NCI-H2107 treated with DMSO at 0.1 percent for 48 hours (cell line): Measurements from ENCODE around the gene UXS1.

Experiments used
- DNase-seq: peaks from one replicate; lab custom pipeline; 2025; ENCODE audit not compliant: unreplicated experiment; lab: John Stamatoyannopoulos, UW

Gene UXS1

DNA sequence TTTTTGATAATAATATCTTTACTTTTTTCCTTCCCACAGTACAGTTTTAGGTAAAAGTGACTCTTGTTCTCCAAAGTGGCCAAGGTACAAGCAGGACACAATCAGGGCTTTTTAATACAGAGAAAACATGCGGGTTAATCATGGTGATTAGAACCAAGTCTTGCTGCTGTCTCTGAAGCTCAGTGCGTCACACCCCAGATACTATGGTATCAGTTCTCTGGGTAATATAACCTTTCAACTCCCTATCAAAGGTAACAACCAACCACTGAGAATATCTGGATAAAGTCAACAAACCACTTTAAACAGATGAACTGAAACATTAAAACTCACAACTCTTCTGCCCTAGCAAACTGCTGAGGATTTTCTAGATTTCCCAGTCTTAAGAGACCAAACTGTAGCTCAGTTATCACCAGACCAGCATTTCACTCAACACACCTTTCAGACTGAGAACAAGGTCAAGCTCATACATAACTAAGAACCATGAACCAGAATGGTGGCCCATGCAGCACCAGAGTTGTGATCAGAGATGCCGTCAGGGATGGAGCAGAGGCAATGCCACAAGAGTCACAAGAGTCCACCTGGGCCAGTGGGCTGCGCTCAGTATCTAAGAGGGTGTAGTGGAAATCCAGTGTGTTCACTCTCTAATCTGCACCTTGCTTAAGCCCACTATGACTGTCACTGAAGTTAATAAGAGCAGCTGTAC lies 103.0 kb downstream of the UXS1 start:
- no peak for DNase-seq

DNA sequence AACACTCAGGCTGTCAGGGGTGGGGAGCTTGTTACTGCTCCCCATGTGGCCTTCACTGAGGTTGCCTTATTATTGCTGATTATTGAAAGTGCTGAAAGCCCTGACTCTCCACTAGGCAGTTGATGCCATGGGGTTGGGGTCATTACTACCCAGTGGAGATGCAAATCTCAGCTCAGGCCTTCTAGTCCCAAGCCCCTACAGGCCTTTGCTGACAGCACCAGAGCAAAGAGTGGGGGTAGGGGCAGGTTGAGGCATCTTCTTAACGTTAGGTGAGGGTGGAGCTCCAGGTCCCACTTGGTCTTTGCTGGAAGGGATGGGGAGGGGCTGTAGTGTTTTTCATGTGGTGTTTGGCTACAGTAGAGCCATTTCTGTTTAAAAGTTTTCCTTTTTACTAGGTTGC lies 104.5 kb downstream of the UXS1 start:
- no peak for DNase-seq

DNA sequence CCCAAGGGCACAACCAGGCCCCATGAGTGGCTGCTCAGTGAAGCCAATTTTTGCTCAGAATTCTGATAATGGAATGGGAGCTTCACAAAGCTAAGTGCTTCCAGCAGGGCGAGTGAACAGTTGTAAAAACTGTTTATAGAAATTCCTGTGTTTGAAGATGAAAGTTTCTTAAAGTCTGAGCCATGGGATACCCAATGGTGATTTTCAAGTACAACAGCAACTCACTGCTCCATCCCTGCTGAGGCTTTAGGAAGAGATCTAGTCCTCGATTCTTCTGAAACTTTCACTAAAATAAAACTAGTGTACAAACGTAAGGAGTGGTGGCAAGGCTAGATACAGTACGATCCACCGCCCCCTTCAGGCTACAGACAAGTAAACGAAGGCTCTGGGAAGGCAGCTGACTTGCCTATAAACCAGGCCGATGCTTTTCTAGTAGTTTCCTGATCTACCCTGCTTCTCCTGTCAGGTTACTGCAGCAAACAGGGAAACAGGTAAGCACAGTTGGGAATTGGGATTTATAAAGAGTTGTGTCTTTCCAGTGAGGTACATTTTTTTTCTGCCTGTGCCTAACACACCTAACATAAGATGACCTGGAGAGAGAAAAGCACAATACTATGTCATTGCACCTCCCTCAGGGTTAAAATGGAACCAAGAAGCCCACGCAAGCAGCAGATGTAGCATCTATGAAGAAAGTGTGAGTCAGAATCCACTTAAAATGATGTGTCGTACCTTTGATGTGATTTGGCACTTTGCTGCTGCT lies 108.7 kb downstream of the UXS1 start:
- DNase-seq: no peak

DNA sequence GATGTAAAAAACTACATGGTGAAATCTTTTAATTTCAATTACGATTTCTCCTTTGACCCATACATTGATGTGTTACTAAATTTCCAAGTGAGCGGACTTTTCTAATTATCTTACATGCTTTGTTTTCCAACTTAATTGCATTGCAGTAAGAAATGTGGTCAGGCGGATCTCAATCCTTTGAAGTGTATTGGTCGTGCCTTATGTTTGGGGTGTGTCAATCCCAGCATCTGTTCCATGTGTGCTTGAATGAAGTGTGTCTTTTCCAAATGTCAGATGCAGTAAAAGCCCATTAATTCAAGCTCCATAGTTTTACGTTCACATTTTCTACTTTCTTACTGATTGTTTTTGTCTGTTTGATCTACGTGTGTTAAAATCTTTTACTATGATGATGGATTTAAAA lies 113.1 kb downstream of the UXS1 start:
- no peak for DNase-seq

DNA sequence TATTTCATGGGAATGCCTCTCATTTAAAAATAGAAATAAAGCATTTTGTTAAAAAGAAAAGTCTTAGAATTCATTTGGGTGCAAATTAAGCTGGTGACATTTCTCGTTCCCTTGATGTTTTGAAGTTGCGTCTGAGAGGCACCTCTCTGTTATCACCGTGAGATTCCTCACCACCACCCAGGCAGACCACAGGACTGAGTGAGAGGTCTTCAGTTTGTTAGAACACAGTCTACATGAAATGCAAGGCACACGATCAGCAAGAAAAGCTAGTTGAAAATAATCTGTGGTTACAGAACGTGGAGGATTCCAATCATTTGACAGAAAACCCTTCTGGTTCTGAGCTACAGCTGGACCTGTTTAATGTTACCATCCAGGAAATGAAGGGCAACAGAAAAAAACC lies 116.0 kb downstream of the UXS1 start:
- no peak for DNase-seq

DNA sequence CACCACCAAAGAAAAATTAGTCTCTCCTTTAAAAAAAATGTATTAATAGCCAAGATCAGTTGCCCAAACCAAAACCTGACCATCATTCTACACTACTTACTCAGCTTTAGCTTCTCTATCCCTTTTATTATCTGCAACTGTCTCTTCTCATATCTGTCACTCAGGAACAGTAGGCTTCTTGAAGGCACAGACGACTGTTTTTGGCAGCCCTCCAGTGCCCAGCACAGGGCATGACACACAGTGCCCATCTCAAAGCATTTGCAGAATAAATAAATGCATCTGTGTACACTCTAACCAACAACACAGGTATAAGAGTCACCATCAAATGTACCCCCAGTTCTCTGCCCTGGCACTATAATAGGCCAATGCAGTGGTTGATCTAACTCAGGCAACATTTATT lies 117.2 kb downstream of the UXS1 start:
- no peak for DNase-seq

DNA sequence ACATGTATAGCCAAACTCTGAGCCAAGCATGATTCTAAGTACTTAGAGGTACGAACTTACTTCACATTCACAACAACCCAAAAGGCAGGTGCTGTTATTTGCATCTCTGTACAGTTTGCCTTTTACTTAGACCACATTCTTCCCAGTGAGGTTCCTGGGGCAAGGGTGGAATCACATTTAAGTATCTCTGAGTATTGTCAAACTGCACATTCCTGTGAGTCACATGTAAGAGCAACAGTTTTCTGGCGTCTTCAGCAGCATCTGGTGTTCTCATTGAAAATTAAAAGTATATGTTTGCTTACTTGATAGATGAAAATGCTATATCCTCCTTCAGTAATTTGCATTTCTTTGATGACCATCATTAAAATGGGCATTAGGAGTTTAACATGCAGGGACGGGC lies 119.1 kb downstream of the UXS1 start:
- no peak for DNase-seq

DNA sequence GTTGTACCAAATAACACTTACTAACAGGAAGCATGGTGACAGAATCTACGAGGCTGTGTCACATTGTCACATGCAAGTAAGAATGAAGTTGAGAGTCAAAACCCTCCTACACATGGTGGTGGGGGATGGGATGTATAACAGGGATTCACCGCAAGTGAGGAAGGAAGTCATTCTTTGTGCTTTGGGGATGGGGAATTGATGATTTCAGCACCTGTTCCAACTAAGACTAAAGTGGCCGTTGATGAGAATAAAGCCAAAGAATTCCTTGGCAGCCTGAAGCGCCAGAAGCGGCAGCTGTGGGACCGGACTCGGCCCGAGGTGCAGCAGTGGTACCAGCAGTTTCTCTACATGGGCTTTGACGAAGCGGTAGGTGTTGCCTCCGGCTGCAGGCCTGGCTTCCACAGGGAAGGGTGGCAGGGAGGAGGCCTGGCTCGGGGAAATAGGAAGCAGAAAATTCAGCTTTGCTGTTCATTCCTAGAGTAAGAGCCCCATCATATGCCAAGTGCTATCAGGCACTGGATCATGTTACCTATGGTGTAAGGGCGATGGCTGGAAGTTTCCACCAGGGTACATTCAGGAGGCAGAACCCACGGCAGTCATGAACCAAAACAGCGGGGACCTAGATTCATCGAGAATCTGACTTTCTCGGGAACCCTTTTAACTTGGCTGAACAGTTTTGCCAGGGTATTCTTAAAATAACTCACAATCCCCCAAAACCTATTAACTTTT lies 120.3 kb downstream of the UXS1 start:
- DNase-seq: no peak

DNA sequence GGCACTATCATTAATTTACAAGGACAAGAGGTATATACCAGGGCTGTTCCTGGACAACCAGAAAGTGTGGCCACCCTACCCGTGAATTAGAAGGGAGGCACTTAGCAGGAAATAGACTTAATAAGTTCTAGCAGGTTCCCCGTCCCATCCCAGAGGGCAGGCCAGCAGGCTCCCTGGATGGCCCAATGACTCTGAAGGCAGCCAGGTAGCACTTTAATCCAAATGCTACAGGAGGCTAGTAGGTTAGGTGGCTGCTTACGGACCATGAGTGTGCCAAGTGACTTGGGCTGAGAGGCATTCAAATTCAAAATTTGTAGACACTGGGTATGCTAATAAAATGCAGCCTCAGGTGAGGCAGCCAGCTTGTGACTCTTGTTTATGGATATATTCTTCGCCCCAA lies 123.9 kb downstream of the UXS1 start:
- DNase-seq: no peak

DNA sequence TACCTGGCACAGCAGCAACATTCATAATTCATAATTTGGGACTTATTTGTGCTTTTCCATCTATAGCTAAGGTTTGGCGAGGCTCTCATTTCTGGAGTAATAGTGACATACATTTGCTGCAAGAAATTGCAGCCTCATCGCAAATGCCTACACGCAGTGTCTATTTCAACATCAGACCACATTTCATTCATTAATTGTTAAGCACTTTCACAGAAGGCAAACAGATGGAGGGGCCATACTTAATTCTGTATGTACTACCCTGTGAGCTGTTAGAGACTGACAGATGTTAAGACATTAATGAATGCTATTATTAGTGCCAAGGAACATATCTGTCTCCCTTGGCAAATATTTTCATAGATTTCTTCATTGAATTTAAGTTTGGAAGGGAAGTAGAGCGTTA lies 125.7 kb downstream of the UXS1 start:
- DNase-seq: no peak

DNA sequence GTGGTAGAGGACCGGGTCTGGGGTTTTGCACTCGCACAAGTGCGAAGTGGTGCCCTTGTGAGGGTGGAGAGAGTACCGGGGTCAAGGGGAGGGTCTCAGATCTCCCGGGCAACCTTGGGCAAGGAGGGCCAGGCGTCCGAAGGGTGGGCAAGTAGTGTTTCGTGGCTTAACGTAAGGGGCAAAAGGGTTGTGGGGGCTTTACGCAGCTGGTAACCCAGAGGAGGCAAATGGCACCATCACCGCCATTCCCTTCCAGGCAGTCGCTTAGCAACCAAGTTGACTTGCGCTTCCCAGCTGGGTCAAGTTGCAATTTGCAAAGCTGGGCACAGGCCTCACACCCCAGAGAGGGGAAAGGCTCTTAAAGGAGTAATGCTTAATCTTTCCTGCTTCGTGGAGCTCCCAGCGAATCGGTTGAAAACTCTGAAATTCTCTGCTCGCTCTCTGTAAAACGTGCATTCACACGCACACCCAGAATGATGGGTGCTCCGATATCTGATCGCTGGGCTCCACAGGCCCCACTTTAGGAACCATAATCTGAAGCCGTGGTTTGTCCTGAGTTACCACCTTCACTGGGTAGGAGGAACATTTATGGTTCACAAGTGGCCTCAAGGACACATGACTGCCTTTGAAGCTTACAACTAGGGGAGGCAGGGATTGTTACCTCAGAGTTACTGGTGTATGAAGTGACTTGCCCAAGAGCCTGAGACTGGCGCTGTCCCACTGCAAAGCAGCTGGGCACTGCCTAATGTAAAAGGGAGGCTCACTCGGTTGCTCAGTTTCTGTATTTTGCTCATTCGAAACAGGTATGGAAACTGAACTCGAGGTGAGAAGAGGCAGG lies 127.9 kb downstream of the UXS1 start:
- no peak for DNase-seq

DNA sequence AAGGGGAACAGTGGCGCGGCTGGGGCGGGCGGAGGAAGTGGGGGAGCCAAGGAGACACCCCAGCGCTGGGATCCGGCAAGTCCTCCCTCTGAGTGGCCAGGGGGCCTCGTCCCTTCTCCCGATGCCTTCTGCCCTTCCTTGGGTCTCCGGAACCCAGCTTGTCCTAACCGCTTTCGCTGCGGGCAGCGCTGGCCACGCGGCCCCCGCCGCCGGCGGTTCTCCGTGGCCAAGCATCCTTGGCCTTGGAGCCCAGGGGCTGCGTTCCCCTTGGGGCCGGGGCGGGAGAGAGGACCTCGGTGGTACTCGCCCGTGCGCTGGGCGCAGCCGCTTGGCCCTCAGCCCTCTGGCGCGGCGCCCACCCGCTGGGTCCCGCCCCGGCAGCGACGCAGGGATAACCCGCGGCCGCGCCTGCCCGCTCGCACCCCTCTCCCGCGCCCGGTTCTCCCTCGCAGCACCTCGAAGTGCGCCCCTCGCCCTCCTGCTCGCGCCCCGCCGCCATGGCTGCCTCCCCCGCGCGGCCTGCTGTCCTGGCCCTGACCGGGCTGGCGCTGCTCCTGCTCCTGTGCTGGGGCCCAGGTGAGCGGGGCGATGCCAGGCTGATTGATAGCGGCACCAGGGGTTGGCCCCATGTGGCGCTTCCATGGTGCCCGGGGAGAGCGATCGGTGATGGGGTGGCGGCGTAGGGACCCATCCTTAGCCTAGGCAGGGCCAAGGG lies 128.7 kb downstream of the UXS1 start:
- no peak for DNase-seq

DNA sequence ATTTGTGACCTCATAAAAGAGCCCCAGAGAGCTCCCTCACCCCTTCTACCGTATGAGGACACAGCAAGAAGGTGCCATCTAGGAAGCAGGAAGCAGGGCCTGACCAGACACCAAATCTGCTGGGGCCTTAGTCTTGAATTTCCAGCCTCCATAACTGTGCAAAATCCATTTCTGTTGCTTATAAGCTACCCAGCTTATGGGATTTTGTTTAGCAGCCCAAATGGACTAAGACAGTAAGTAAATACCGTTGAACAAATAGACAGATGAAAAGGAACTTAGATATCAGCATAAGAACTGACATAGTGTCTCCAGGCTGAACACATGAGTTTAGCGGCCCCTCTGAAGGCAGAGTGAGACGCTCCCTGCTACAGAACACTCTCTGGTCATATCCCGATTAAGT lies 130.9 kb downstream of the UXS1 start:
- no peak for DNase-seq

DNA sequence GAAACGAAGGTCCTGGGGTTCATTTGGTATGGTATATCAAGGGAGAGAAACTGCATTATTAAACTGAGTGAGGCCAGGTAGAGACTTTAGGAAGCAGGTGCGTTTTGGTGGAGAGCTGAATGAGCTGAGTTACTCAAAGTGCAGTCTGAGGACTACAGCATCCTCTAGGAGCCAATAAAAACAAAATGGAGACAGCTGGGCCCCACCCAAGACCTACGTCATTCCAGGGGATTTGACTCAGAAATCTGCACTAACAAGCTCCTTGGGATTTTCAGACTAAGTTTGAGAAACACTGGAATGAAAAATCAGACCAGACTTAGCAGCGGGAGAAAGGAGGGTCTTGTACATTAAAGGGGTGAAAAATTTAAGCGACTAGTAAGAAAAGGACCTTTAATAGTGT lies 131.5 kb downstream of the UXS1 start:
- no peak for DNase-seq

DNA sequence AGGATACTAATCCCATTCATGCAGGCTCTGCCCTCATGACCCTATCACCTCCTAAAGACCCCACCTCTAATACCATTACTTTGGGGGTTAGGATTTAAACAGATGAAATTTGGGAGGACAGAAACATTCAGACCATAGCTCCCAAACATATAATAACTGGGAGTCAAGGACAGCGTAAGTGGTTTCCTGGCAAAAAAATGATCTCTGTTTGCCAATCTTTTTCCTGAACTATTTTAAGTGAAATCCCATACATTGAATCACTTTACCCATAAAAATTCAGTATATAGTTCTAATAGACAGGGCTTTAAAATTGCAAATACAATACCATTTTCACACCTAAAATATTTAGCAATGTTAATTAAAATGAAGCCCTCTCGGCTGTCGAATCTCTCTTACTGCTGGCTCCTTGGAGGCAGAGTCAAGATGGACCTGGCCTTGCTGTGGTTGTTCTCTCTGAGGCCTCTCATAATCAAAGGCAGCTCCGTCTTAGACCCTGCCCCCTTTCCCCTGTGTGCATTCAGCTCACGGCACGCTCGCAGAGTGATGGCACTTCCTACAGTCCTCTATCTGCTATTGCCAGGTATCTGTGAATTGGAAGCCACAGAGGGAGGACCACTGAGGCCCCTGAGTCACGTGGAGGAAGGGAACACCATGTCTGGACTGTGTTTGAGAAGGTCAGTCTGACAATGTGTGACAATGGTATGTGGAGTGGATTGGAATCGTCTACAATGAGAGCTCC lies 132.3 kb downstream of the UXS1 start:
- DNase-seq: no peak

DNA sequence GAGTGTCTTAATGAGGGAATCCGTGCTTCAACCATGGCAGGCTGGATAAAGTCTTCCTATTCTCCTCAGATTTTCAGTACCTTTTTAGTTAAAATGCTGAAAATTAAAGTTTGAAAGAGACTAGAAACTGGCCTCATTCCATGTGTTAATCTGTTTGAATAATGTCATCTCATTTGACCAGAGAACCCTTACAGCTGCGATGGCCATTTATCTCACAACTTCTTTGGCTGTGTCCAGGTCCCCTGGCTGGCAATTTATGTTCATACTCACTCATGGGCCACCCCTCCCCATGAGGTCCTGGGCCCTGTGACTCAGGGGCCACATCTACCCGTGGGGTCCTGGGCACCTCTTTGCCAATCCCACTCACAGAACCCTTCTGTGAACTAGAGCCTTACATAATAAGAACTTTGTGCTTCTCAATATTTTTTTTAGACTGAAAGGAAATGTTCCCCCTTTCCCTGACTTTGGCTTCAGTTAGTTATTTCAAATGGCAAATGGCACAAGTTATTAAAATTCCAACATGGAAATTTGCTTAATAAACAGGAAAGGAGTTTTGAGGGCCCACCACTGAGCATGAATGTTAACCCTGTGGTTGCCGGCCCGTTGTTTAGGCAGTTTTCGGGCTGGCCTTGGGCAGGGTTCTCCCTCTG lies 134.6 kb downstream of the UXS1 start:
- no peak for DNase-seq

DNA sequence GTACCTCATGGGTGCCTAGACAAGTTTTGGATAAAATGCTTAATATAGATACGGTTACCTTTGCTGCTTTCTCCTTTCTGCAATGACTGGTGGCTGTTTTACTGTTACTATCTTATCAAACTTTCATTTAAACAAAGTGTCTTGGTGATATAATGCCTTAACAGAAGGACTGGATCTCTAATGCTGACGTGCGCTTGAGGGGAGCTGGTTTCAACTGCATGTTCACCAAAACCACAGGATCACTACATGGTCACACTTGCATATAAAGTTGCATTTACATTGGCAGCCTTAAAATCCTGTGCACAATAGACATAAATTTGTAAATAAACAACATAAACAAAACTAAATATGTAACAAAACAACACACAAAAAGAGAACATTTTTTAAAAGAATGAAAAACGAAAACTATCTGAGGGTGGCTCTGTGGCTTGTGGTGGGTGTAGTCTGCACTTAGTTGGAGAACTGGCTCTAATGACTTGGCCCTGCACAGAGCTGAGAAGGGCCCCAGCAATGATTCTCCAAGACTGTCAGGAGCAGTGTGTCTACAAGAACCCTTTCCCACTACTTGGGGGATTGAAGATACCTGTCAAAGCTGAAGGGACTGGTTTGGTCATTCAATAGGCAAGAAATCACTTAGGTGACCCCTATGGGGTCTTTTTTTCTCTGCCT lies 135.5 kb downstream of the UXS1 start:
- DNase-seq: no peak

DNA sequence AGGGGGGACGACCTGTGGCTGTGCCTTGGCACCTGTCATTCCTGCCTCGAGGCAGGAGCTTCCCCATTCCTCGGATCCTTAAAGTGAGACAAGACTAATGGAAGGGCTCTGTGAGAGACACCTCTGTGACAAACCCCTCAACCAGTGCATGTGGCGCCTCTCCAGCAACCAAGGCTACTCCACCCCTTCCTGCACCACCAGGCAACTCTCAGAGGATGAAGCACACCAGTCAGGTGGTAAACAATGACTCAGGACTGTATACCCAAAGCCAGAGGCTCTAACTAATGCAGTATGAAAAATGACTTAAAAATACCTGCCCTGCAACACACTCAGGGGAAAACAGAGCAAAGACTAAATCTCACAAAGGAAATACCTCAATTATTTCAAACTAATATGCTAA lies 136.9 kb downstream of the UXS1 start:
- DNase-seq: no peak
